ENCODE measurements around the gene TMEM26.

TMEM26 gene

GRCh38 chr10:61472090-61472674, 19.0 kb upstream of the TMEM26 start:
- Mint-ChIP-seq H3K4me3 (no peak overlapping the region), H3K36me3 (ENCODE audit: low read depth) (no peaks in the 10 kb centered on the region), H3K27ac (no peak overlapping the region), H3K4me1 (ENCODE audit: low read depth) (peaks cover 28% of the 10 kb centered on the region), H3K27me3 (peaks cover 17% of the 10 kb centered on the region), H3K9me3 (peaks cover 10% of the 10 kb centered on the region)
- intact Hi-C loops (cut with micrococcal nuclease) = loop anchor here (10.0 kb wide), 1 partner anchor 187 kb away; no protein-coding TSS in a partner anchor

- Mint-ChIP-seq H3K4me1 (ENCODE audit: low read depth) (peaks cover 28% of the 10 kb centered on the region), H3K27ac (no peak overlapping the region), H3K36me3 (ENCODE audit: low read depth) (no peaks in the 10 kb centered on the region), H3K4me3 (no peak overlapping the region), H3K27me3 (peaks cover 17% of the 10 kb centered on the region), H3K9me3 (peaks cover 10% of the 10 kb centered on the region)
- intact Hi-C loops (cut with micrococcal nuclease) = loop anchor here (10.0 kb wide), 1 partner anchor 187 kb away; no protein-coding TSS in a partner anchor
Measured at GRCh38 chr10:61471491-61471890, 18.3 kb upstream of the TMEM26 start.

- Mint-ChIP-seq H3K4me1 (ENCODE audit: low read depth) (peaks cover 26% of the 10 kb centered on the region), H3K27me3 (peaks cover 15% of the 10 kb centered on the region), H3K27ac (no peak overlapping the region), H3K36me3 (ENCODE audit: low read depth) (no peaks in the 10 kb centered on the region), H3K9me3 (peaks cover 10% of the 10 kb centered on the region), H3K4me3 (no peak overlapping the region)
- intact Hi-C loops (cut with micrococcal nuclease) = loop anchor here (10.0 kb wide), 1 partner anchor 186 kb away; no protein-coding TSS in a partner anchor
Measured at GRCh38 chr10:61470740-61471139, 17.6 kb upstream of the TMEM26 start.

- Mint-ChIP-seq H3K9me3 (peaks cover 6% of the 10 kb centered on the region), H3K27me3 (peaks cover 7% of the 10 kb centered on the region), H3K4me3 (no peak overlapping the region), H3K27ac (peak overlapping the region; percentile 24), H3K36me3 (ENCODE audit: low read depth) (no peaks in the 10 kb centered on the region), H3K4me1 (ENCODE audit: low read depth) (peaks cover 22% of the 10 kb centered on the region)
- intact Hi-C loops (cut with micrococcal nuclease) = no loop called here
Measured at GRCh38 chr10:61465901-61466632, 12.9 kb upstream of the TMEM26 start.

GRCh38 chr10:61465171-61465496, 12.0 kb upstream of the TMEM26 start:
- peaks cover 7% of the 10 kb centered on the region for H3K27me3 Mint-ChIP-seq
- peaks cover 22% of the 10 kb centered on the region for H3K4me1 Mint-ChIP-seq (ENCODE audit: low read depth)
- no peaks in the 10 kb centered on the region for H3K36me3 Mint-ChIP-seq (ENCODE audit: low read depth)
- intact Hi-C loops (cut with micrococcal nuclease) = no loop called here
- H3K27ac Mint-ChIP-seq = peak overlapping the region; percentile 24
- peaks cover 13% of the 10 kb centered on the region for H3K9me3 Mint-ChIP-seq
- no peak overlapping the region for H3K4me3 Mint-ChIP-seq

- intact Hi-C loops (cut with micrococcal nuclease) = no loop called here
- peaks cover 13% of the 10 kb centered on the region for H3K9me3 Mint-ChIP-seq
- H3K36me3 Mint-ChIP-seq (ENCODE audit: low read depth) = no peaks in the 10 kb centered on the region
- no peak overlapping the region for H3K4me3 Mint-ChIP-seq
- peak overlapping the region; percentile 24 for H3K27ac Mint-ChIP-seq
- H3K27me3 Mint-ChIP-seq = peaks cover 7% of the 10 kb centered on the region
- H3K4me1 Mint-ChIP-seq (ENCODE audit: low read depth) = peaks cover 22% of the 10 kb centered on the region
Measured at GRCh38 chr10:61464461-61465170, 11.4 kb upstream of the TMEM26 start.

GRCh38 chr10:61463035-61463909, 10.1 kb upstream of the TMEM26 start:
- intact Hi-C loops (cut with micrococcal nuclease) = no loop called here
- Mint-ChIP-seq H3K9me3 (peaks cover 13% of the 10 kb centered on the region), H3K27me3 (no peaks in the 10 kb centered on the region), H3K36me3 (ENCODE audit: low read depth) (no peaks in the 10 kb centered on the region), H3K4me3 (no peak overlapping the region), H3K4me1 (ENCODE audit: low read depth) (peaks cover 18% of the 10 kb centered on the region), H3K27ac (no peak overlapping the region)

- Mint-ChIP-seq H3K36me3 (ENCODE audit: low read depth) (no peaks in the 10 kb centered on the region), H3K4me1 (ENCODE audit: low read depth) (peaks cover 24% of the 10 kb centered on the region), H3K27me3 (peaks cover 5% of the 10 kb centered on the region), H3K4me3 (no peak overlapping the region), H3K27ac (no peak overlapping the region), H3K9me3 (peaks cover 13% of the 10 kb centered on the region)
- intact Hi-C loops (cut with micrococcal nuclease) = no loop called here
Measured at GRCh38 chr10:61460835-61461234, 7.7 kb upstream of the TMEM26 start.

GRCh38 chr10:61458031-61458430, 4.8 kb upstream of the TMEM26 start:
- intact Hi-C loops (cut with micrococcal nuclease) = no loop called here

GRCh38 chr10:61456095-61456789, 3.1 kb upstream of the TMEM26 start:
- intact Hi-C loops (cut with micrococcal nuclease) = no loop called here
- H3K4me1 Mint-ChIP-seq (ENCODE audit: low read depth) = peaks cover 45% of the 10 kb centered on the region
- peaks cover 39% of the 10 kb centered on the region for H3K27me3 Mint-ChIP-seq

More at GRCh38 chr10:61458031-61458430, 4.8 kb upstream of the TMEM26 start:
- Mint-ChIP-seq H3K27ac (no peak overlapping the region), H3K36me3 (ENCODE audit: low read depth) (peaks cover 2% of the 10 kb centered on the region), H3K27me3 (peaks cover 23% of the 10 kb centered on the region), H3K4me3 (no peak overlapping the region), H3K9me3 (peaks cover 13% of the 10 kb centered on the region), H3K4me1 (ENCODE audit: low read depth) (peaks cover 29% of the 10 kb centered on the region)

GRCh38 chr10:61455656-61456055, 2.5 kb upstream of the TMEM26 start:
- Mint-ChIP-seq H3K9me3 (peaks cover 3% of the 10 kb centered on the region), H3K27me3 (peaks cover 43% of the 10 kb centered on the region), H3K4me3 (no peak overlapping the region)

More at GRCh38 chr10:61456095-61456789, 3.1 kb upstream of the TMEM26 start:
- H3K36me3 Mint-ChIP-seq (ENCODE audit: low read depth) = peaks cover 6% of the 10 kb centered on the region
- H3K27ac Mint-ChIP-seq = peak overlapping the region; percentile 60
- H3K9me3 Mint-ChIP-seq = peaks cover 9% of the 10 kb centered on the region
- H3K4me3 Mint-ChIP-seq = no peak overlapping the region

GRCh38 chr10:61454541-61454940, 1.4 kb upstream of the TMEM26 start:
- Mint-ChIP-seq H3K4me1 (ENCODE audit: low read depth) (peaks cover 45% of the 10 kb centered on the region), H3K27me3 (peaks cover 43% of the 10 kb centered on the region), H3K27ac (peak overlapping the region; percentile 60), H3K4me3 (no peak overlapping the region), H3K9me3 (no peaks in the 10 kb centered on the region), H3K36me3 (ENCODE audit: low read depth) (peaks cover 6% of the 10 kb centered on the region)
- intact Hi-C loops (cut with micrococcal nuclease) = no loop called here

More at GRCh38 chr10:61455656-61456055, 2.5 kb upstream of the TMEM26 start:
- intact Hi-C loops (cut with micrococcal nuclease) = no loop called here
- Mint-ChIP-seq H3K36me3 (ENCODE audit: low read depth) (peaks cover 6% of the 10 kb centered on the region), H3K27ac (peak overlapping the region; percentile 60), H3K4me1 (ENCODE audit: low read depth) (peaks cover 45% of the 10 kb centered on the region)

GRCh38 chr10:61452151-61452651, 980 bp downstream of the TMEM26 start:
- Mint-ChIP-seq H3K27ac (peak overlapping the region; percentile 89), H3K4me3 (peak overlapping the region; percentile 84), H3K4me1 (ENCODE audit: low read depth) (peaks cover 45% of the 10 kb centered on the region), H3K36me3 (ENCODE audit: low read depth) (peaks cover 6% of the 10 kb centered on the region), H3K27me3 (peaks cover 44% of the 10 kb centered on the region), H3K9me3 (no peaks in the 10 kb centered on the region)
- intact Hi-C loops (cut with micrococcal nuclease) = loop anchor here (2.0 kb wide), 1 partner anchor 37 kb away; no protein-coding TSS in a partner anchor
